ENCODE measurements around the gene HNRNPA0.

GRCh38 chr5:137708796-137709559, 45.2 kb downstream of the HNRNPA0 start:
- TF ChIP-seq EP300 (IDR thresholded peaks at IDR 0.05) (no peak), POLR2A (IDR thresholded peaks at IDR 0.05) (no peak)
- TF ChIP-seq, protein P1, sequence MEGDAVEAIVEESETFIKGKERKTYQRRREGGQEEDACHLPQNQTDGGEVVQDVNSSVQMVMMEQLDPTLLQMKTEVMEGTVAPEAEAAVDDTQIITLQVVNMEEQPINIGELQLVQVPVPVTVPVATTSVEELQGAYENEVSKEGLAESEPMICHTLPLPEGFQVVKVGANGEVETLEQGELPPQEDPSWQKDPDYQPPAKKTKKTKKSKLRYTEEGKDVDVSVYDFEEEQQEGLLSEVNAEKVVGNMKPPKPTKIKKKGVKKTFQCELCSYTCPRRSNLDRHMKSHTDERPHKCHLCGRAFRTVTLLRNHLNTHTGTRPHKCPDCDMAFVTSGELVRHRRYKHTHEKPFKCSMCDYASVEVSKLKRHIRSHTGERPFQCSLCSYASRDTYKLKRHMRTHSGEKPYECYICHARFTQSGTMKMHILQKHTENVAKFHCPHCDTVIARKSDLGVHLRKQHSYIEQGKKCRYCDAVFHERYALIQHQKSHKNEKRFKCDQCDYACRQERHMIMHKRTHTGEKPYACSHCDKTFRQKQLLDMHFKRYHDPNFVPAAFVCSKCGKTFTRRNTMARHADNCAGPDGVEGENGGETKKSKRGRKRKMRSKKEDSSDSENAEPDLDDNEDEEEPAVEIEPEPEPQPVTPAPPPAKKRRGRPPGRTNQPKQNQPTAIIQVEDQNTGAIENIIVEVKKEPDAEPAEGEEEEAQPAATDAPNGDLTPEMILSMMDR (IDR thresholded peaks at IDR 0.05) = no peak
